ENCODE data around the gene KIF7.

DNA sequence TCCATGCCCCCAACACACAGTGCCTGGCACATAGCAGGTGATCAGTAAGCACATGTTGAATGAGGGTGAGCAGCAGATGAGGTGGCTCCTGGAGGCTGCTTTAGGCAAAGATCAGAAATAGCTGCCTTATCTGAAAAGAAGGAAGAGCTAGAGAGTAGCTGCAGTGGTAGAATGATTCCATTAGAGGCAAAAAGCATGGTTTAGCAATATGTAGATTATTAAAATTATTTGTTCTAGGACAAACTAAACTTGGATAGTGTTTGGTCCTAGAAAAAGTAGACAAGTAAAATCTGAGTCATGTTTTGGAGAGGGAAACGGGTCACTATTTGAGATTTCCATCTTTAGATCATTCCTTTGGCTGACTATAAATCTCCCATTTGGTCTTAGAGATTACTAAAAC, 32.1 kb downstream of the KIF7 start:
- TF ChIP-seq POLR2A (IDR thresholded peaks at IDR 0.05) (no peak), POLR2AphosphoS5 (IDR thresholded peaks at IDR 0.05) (no peak)
- TF ChIP-seq, protein P1, sequence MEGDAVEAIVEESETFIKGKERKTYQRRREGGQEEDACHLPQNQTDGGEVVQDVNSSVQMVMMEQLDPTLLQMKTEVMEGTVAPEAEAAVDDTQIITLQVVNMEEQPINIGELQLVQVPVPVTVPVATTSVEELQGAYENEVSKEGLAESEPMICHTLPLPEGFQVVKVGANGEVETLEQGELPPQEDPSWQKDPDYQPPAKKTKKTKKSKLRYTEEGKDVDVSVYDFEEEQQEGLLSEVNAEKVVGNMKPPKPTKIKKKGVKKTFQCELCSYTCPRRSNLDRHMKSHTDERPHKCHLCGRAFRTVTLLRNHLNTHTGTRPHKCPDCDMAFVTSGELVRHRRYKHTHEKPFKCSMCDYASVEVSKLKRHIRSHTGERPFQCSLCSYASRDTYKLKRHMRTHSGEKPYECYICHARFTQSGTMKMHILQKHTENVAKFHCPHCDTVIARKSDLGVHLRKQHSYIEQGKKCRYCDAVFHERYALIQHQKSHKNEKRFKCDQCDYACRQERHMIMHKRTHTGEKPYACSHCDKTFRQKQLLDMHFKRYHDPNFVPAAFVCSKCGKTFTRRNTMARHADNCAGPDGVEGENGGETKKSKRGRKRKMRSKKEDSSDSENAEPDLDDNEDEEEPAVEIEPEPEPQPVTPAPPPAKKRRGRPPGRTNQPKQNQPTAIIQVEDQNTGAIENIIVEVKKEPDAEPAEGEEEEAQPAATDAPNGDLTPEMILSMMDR (IDR thresholded peaks at IDR 0.05), result no peak
